Medulla oblongata (tissue), 1 donor: Measurements from ENCODE around the gene PCAT6.
A peak's percentile ranks its signal among the peaks of the same experiment; 100 is the strongest.

Source experiments
- DNase-seq: peaks from one replicate; pipeline ENCODE4 v3.0.0-alpha.2; 2015; ENCODE audit errors: extremely low spot score

PCAT6 gene

GRCh38 chr1:202848191-202848542, 37.4 kb downstream of the PCAT6 start:
- no peak for DNase-seq

GRCh38 chr1:202850593-202851362, 40.0 kb downstream of the PCAT6 start:
- DNase-seq = peak; percentile 9

GRCh38 chr1:202852163-202852904, 41.6 kb downstream of the PCAT6 start:
- DNase-seq = no peak

- no peak for DNase-seq
These were observed 44.0 kb downstream of the PCAT6 start for GRCh38 chr1:202854787-202855186.

- no peak for DNase-seq
These were observed 45.3 kb downstream of the PCAT6 start for GRCh38 chr1:202856014-202856413.

GRCh38 chr1:202857136-202857610, 46.4 kb downstream of the PCAT6 start:
- no peak for DNase-seq

GRCh38 chr1:202858331-202858730, 47.6 kb downstream of the PCAT6 start:
- DNase-seq = no peak

GRCh38 chr1:202858789-202859414, 48.1 kb downstream of the PCAT6 start:
- no peak for DNase-seq

- DNase-seq = no peak
These were observed 50.1 kb downstream of the PCAT6 start for GRCh38 chr1:202860744-202861419.
